Kidney tubule cell (primary cell): Measurements from ENCODE around the gene LEPROT.
"Not testable (repeated sequence)": the region's sequence is repeated elsewhere in the genome, so short reads cannot be mapped to it uniquely, and the experiment has no call there.

Source experiments
- DNase-seq: peaks from one replicate; pipeline ENCODE4 v3.0.0-alpha.2; 2018; ENCODE audit warnings: low spot score

LEPROT gene

DNA sequence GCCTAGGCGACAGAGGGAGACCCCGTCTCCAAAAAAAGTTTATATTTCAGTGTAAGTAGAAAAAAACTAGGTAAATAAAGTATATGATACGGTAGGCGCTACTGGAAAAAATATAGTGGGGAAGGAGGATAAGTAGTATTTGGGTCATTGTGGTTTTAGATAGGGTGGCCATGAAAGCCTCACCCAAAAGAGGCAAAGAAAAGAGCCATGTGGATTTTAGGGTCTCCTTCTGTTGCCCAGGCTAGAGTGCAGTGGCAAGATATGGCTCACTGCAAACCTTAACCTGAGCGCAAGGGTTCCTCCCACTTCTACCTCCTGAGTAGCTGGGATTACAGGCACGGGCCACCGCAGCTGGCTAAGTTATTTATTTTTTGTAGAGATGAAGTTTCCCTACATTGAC, 17.1 kb downstream of the LEPROT start:
- DNase-seq, result no peak

DNA sequence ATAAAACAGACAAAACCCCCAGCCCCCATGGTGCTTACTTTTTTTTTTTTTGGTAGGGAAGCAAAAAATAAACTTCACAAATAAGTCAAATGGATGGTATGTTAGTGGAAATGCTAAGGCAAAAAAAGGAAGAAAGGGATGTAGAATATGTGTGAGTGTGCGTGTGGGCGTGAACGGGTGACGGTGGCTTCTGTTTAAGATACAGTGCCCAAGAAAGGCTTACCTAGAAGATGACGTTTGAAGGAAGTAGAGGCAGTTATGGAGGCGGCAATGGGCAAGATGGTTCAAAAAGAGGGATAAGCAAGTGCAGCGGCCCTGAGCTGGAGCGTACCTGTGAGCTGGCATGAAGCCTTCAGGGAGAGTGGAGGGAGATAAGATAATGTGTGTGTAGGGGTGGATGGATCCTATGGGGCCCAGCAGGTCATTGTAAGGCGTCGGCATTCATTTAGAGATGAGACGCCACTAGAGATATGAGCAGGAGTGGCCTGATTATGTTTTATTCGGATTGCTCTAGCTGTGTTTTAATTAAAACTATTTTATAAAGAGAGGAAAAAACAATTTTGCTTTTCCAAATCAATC, 19.9 kb downstream of the LEPROT start:
- DNase-seq, result no peak

DNA sequence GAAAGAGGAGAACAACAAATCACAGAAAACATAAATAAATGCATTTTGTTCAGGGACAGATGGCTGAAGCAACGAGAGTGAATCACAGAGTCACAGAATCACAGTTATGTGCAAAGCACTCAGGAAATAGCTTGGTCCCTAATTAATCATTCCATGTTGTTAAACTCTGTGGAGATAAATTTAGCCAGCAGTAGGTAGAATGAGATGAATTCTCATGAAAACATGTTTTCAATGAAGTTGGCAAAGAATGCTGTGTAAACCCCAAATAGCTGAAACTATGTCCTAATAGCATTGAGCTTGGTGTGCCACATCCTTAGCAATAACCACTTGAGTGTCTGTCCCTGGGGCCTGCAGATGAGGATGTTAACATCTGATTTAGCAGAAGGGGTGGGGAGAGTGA, 20.4 kb downstream of the LEPROT start:
- DNase-seq, result no peak

- no peak for DNase-seq
These were observed 21.0 kb downstream of the LEPROT start for GRCh38 chr1:65441464-65441863.

DNA sequence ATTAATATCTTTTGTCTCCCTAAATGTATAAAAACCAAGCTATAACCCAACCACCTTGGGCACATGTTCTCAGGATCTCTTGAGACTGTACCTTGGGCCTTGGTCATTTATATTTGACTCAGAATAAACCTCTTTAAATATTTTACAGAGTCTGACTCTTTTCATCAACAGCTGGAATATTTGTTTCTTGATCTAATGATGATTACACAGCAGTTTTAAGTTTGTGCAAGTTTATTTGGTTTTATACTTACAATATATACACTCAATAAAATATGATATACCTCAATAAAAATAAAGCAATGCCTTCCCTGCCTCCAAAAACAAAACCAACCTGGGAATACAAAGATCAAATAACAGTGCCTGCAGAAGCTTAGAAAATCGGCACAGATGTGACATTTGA, 22.0 kb downstream of the LEPROT start:
- no peak for DNase-seq

DNA sequence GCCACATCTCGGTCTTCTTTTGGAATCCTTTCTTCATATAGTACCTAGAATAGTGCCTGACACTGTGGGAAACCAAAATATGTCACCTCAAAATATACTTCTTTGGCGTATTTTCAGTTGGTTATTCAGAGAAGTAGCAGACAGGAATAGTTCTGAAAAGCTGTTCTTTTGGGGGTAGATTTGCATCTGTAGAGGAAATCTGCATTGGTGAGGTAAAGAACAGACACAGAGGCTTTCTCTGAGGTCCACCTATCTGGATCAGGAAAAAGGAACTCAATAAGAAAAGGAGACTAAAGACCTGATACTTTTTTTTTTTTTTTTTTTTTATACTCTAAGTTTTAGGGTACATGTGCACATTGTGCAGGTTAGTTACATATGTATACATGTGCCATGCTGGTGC, 23.2 kb downstream of the LEPROT start:
- no peak for DNase-seq

DNA sequence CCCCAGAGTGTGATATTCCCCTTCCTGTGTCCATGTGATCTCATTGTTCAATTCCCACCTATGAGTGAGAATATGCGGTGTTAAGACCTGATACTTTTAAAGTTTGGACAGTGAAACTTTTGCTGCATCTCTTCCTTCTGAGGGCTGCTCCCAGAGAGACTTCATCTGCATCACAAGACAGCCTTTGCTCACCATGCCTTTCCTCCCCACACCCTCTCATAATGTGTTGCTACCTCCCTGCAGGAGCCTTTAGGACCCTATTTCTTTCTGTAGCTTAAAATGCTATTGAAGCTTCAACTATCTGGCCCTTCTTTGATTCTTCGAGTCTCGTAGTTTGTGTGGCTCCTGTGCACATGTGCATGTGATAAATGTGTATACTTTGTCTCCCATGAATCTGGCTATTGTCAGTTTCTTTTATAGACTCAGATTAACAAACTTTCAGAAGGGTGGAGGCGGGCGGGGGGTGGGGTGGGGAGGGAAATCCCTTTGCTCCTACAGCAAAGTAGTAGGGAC, 23.7 kb downstream of the LEPROT start:
- no peak for DNase-seq

DNA sequence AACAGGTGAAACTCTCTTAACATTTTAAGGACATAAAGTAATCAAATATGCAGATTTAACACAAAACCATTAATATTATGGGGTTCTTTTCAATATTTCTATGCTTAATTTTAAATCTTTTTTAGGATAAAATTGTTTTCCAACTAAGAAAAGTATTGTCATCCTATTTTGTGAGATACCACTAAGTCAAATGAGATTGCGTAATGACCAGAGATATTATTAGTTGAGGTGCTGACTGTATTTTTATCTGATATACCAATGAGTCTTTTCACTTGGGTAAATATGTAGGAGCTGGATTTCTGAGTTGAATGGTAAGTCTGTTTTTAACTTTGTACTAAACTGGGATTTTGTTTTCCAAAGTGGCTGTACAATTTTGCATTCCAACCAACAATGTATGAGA, 25.4 kb downstream of the LEPROT start:
- no peak for DNase-seq

- no peak for DNase-seq
These were observed 28.9 kb downstream of the LEPROT start for GRCh38 chr1:65449214-65449823.

GRCh38 chr1:65455678-65456077, 35.2 kb downstream of the LEPROT start:
- not testable (repeated sequence) for DNase-seq

DNA sequence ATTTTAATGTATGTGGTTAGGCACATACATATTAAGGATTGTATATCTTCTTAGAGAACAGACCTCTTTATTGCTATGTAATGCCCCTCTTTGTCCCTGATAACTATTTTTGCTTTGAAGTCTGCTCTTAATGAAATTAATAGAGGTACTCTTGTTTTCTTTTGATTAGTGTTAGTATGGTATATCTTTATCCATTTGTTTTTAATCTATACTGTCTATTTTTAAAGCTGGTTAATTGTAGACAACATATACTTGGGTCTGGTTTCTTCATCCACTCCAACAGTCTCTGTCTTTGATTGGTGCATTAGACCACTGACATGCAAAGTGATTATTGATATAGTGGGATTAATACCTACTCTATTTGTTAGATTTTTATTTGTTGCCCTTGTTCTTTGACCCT, 36.0 kb downstream of the LEPROT start:
- no peak for DNase-seq

DNA sequence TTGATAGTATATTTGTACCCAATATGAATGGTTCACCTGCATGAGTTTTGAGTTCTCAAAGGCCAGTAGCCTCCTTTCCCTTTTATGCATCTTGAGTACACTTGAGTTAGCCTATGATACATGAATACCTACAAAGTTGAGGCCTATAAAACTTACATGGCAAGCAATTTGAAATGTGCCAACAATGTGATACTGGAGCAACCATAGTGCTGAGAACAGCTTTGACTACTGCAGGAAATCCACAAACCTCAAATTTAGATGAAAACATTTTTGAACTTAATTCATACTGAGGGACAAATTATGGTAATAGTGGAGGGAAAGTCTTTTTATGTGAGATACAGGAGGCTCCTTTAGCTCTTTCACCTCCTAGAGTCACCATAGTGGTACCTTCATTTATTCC, 37.4 kb downstream of the LEPROT start:
- no peak for DNase-seq

GRCh38 chr1:65458730-65459396, 38.4 kb downstream of the LEPROT start:
- DNase-seq, result no peak

GRCh38 chr1:65459397-65459768, 38.9 kb downstream of the LEPROT start:
- DNase-seq, result peak; percentile 49

GRCh38 chr1:65465837-65466236, 45.4 kb downstream of the LEPROT start:
- not testable (repeated sequence) for DNase-seq

GRCh38 chr1:65467536-65467935, 47.1 kb downstream of the LEPROT start:
- peak; percentile 62 for DNase-seq

GRCh38 chr1:65469126-65469888, 48.8 kb downstream of the LEPROT start:
- DNase-seq, result no peak

DNA sequence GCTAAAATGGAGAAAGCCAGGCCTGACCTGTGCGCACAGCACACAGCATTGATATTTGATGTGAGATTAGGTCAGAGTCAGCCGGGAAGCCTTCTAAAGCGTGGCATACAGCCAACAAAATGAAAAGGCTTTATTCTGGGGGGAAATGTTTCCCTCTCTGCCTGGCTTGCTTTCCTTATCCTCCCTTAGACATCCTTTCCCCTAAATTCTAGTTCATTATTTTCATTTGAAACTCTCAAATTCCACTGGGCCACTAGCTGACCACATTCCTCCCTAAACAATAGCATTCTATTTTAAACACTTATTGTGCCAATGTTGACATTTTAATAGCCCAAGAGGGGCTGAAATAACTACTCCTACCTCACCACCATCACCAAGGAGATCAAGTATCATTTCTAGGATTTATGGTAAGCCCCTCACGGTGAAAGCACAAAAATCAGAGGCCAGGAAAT, 49.4 kb downstream of the LEPROT start:
- DNase-seq, result no peak

DNA sequence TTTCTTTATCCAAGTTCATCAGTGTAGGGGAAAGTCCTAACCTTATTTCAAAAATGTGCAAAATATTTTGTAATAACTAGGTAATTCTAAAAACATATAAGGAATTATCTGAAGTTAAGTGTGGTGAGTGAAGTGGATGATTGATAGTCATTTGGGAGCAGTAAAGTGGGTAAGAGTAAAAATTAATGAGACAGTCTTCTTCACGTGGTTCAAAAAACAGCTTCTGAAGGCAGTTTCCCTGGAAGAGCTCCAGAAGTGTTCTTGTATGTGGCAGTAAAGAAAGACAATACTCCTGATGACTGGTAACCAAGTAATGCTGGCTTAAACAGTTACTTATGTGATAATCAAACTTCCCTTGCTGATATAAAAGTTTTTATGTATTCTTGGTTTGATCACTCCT, 50.3 kb downstream of the LEPROT start:
- peak; percentile 15 for DNase-seq

- no peak for DNase-seq
These were observed 50.9 kb downstream of the LEPROT start for GRCh38 chr1:65471213-65471833.

GRCh38 chr1:65471861-65472332, 51.4 kb downstream of the LEPROT start:
- no peak for DNase-seq

DNA sequence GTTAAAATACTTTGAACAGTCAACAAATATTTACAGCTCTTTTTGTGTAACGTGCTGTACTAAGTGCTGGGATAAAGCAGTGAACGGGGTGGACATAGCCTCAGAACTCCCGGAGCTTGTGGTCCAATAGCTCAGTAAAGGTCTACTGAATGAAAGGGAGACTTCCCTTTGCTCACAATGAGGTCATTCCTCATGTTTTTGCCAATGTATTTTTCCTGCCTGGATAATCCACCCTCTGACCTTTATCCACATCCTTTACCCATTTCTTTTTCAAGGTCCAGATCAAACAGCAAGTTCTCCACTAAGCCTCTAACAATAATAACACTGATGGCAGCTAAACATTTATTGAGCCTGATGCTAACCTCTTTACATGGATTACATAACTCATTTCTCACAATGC, 55.9 kb downstream of the LEPROT start:
- no peak for DNase-seq
